DMS114 treated with DMSO at 0.1 percent for 48 hours (cell line): ENCODE results near the gene RAB8B.

Experiments used
- DNase-seq: peaks from one replicate; lab custom pipeline; 2025; ENCODE audit not compliant: unreplicated experiment; lab: John Stamatoyannopoulos, UW

RAB8B gene

GRCh38 chr15:63305260-63305659 lies 115.9 kb downstream of the RAB8B start:
- DNase-seq: no peak

GRCh38 chr15:63306492-63307073 lies 117.2 kb downstream of the RAB8B start:
- no peak for DNase-seq

GRCh38 chr15:63308491-63308890 lies 119.1 kb downstream of the RAB8B start:
- no peak for DNase-seq

GRCh38 chr15:63308947-63309346 lies 119.5 kb downstream of the RAB8B start:
- no peak for DNase-seq

- DNase-seq: no peak
Measured at GRCh38 chr15:63310646-63311045, 121.2 kb downstream of the RAB8B start.

- no peak for DNase-seq
Measured at GRCh38 chr15:63312286-63312685, 122.9 kb downstream of the RAB8B start.

GRCh38 chr15:63313825-63314224 lies 124.4 kb downstream of the RAB8B start:
- DNase-seq: no peak

GRCh38 chr15:63314409-63314808 lies 125.0 kb downstream of the RAB8B start:
- DNase-seq: no peak
